ENCODE results near the gene INPP5D. TPM values are rescaled to one million over a fixed set of nuclear protein-coding genes. Genes with fewer than 3 reads are reported as not detected.
A peak's percentile ranks its signal among the peaks of the same experiment; 100 is the strongest.

INPP5D gene
- polyA plus RNA-seq, 3 donors: 30.6 to 90.2 (median 54.8) TPM

DNA sequence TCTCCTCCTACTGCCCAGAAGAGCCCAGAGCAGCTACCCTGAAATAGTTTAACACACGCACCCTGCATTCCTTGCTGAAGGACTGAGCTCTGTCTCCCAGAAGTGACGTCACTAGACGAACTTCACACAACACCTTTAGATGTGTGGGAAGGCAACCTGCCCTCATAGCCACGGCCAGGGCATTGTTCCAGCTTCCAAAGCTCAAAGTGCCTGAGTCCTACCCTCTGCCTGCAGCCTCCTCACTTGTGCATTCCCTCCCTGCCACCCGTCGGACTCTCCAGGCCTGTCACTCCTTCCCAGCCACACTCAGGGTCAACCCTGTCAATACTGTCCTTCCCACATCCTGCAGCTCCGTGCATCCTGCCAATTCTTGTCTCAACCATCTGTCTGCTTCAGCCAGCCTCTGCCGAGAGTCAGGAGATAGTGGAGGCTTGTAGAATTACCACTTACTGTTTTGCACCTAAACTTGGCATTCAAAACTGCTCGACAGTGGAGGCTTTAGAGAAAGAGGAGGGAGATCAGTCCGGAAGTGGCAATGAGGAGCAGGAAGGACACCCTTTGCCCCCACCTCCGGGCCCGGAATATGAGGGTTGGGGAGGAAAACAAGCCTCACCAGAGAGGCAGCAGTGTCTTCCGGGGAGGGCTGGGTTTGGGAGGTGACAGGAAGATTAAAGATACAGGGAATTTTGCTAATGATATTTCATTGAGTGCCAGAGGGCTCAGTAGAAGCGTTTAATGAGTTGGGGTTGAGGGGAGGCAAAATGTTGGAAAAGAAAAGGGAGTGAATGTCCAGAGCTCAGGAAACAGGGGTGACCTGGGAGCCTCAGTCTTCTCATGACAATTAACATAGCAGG lies 119.1 kb downstream of the INPP5D start:
- H3K4me1 Mint-ChIP-seq: peaks cover 35% of the 10 kb centered on the region
- H3K27ac Mint-ChIP-seq: peak overlapping the region; percentile 25 to 89 (median 83)
- Histone ChIP-seq H4K20me1 (ENCODE audit: insufficient read depth, low read length) (peaks cover 54% of the 10 kb centered on the region), H3K79me2 (ENCODE audit: insufficient read depth, low read length) (peaks cover 5% of the 10 kb centered on the region), H3K36me3 (replicated peaks in 1 of 2; ENCODE audit: control insufficient read depth in 1 of 2, insufficient read depth in 2 of 2, low read length in 2 of 2) (peaks cover 81 to 98% of the 10 kb centered on the region in 2 donors), H3K27me3 (ENCODE audit: control insufficient read depth in 2 of 2, insufficient read depth in 2 of 2, low read length in 2 of 2) (no peaks in the 10 kb centered on the region), H3K4me2 (replicated peaks; ENCODE audit: extremely low read depth, low read length, poor library complexity, severe bottlenecking) (no peak overlapping the region), H3K9me3 (replicated peaks in 1 of 2; ENCODE audit: control insufficient read depth in 1 of 2, insufficient read depth in 1 of 2, low read length in 2 of 2) (no peaks in the 10 kb centered on the region), H3K27ac (ENCODE audit: low read depth in 1 of 2, low read length in 2 of 2) (peak overlapping the region; percentile 34 to 75), H3K4me1 (ENCODE audit: control insufficient read depth in 1 of 2, insufficient read depth in 2 of 2, low read length in 2 of 2) (peaks cover 22 to 24% of the 10 kb centered on the region in 2 donors), H3K9ac (ENCODE audit: insufficient read depth, low read length, poor library complexity, severe bottlenecking) (no peak overlapping the region), H3K4me3 (replicated peaks in 1 of 3; ENCODE audit: low read depth in 2 of 3, low read length in 3 of 3) (peak overlapping the region in 1 of 3 experiments; percentile 30), H2AFZ (ENCODE audit: insufficient read depth, low read depth, low read length, poor library complexity, severe bottlenecking) (no peak overlapping the region)
- TF ChIP-seq, protein P1, sequence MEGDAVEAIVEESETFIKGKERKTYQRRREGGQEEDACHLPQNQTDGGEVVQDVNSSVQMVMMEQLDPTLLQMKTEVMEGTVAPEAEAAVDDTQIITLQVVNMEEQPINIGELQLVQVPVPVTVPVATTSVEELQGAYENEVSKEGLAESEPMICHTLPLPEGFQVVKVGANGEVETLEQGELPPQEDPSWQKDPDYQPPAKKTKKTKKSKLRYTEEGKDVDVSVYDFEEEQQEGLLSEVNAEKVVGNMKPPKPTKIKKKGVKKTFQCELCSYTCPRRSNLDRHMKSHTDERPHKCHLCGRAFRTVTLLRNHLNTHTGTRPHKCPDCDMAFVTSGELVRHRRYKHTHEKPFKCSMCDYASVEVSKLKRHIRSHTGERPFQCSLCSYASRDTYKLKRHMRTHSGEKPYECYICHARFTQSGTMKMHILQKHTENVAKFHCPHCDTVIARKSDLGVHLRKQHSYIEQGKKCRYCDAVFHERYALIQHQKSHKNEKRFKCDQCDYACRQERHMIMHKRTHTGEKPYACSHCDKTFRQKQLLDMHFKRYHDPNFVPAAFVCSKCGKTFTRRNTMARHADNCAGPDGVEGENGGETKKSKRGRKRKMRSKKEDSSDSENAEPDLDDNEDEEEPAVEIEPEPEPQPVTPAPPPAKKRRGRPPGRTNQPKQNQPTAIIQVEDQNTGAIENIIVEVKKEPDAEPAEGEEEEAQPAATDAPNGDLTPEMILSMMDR (IDR thresholded peaks at IDR 0.05): no peak
- H3K9me3 Mint-ChIP-seq: no peaks in the 10 kb centered on the region
- no peak for DNase-seq
- WGBS (ENCODE audit: insufficient coverage): 98% methylated on average over 8 of the region's 14 CpGs
- peaks cover 0 to 2% (median under 1%) of the 10 kb centered on the region in 3 donors for H3K27me3 Mint-ChIP-seq (ENCODE audit: low read depth in 3 of 3)
- peak overlapping the region in 1 of 2 donors; percentile 69 for H3K4me3 Mint-ChIP-seq
- intact Hi-C loops (cut with micrococcal nuclease): no loop called here
- peaks cover 79 to 97% of the 10 kb centered on the region in 2 donors for H3K36me3 Mint-ChIP-seq

- Histone ChIP-seq H4K20me1 (ENCODE audit: insufficient read depth, low read length) (peaks cover 54% of the 10 kb centered on the region), H3K4me2 (replicated peaks; ENCODE audit: extremely low read depth, low read length, poor library complexity, severe bottlenecking) (no peak overlapping the region), H3K4me3 (replicated peaks in 1 of 3; ENCODE audit: low read depth in 2 of 3, low read length in 3 of 3) (peak overlapping the region in 1 of 3 experiments; percentile 30), H2AFZ (ENCODE audit: insufficient read depth, low read depth, low read length, poor library complexity, severe bottlenecking) (no peak overlapping the region), H3K4me1 (ENCODE audit: control insufficient read depth in 1 of 2, insufficient read depth in 2 of 2, low read length in 2 of 2) (peaks cover 29 to 31% of the 10 kb centered on the region in 2 donors), H3K27ac (ENCODE audit: low read depth in 1 of 2, low read length in 2 of 2) (peak overlapping the region; percentile 34 to 75), H3K9ac (ENCODE audit: insufficient read depth, low read length, poor library complexity, severe bottlenecking) (no peak overlapping the region), H3K79me2 (ENCODE audit: insufficient read depth, low read length) (peaks cover 5% of the 10 kb centered on the region), H3K27me3 (ENCODE audit: control insufficient read depth in 2 of 2, insufficient read depth in 2 of 2, low read length in 2 of 2) (no peaks in the 10 kb centered on the region), H3K9me3 (replicated peaks in 1 of 2; ENCODE audit: control insufficient read depth in 1 of 2, insufficient read depth in 1 of 2, low read length in 2 of 2) (no peaks in the 10 kb centered on the region), H3K36me3 (replicated peaks in 1 of 2; ENCODE audit: control insufficient read depth in 1 of 2, insufficient read depth in 2 of 2, low read length in 2 of 2) (peaks cover 81 to 98% of the 10 kb centered on the region in 2 donors)
- H3K9me3 Mint-ChIP-seq: no peaks in the 10 kb centered on the region
- peak overlapping the region; percentile 25 to 89 (median 83) for H3K27ac Mint-ChIP-seq
- H3K4me1 Mint-ChIP-seq: peaks cover 41% of the 10 kb centered on the region
- 82% methylated on average over 5 of the region's 5 CpGs for WGBS (ENCODE audit: insufficient coverage)
- DNase-seq: peak; percentile 38 to 74 (median 56)
- TF ChIP-seq, protein P1 (IDR thresholded peaks at IDR 0.05): no peak
- H3K36me3 Mint-ChIP-seq: peaks cover 86 to 97% of the 10 kb centered on the region in 2 donors
- intact Hi-C loops (cut with micrococcal nuclease): no loop called here
- H3K4me3 Mint-ChIP-seq: peak overlapping the region in 1 of 2 donors; percentile 69
- peaks cover 0 to 2% (median 2%) of the 10 kb centered on the region in 3 donors for H3K27me3 Mint-ChIP-seq (ENCODE audit: low read depth in 3 of 3)
These were observed 119.8 kb downstream of the INPP5D start for GRCh38 chr2:233179848-233180366.

All from CD14-positive monocyte (primary cell).